Nephron progenitor cell (in vitro differentiated cells): ENCODE measurements around the gene COG2.

Experiments used
- DNase-seq: peaks from one replicate; pipeline ENCODE4 v3.0.0; 2021
- H3K27ac Mint-ChIP-seq: 2 replicates; pipeline ENCODE4 v1.8.0; 2021; ENCODE audit warnings: mild to moderate bottlenecking, moderate library complexity, mixed read lengths
- H3K27me3 Mint-ChIP-seq: 2 replicates; pipeline ENCODE4 v1.8.0; 2021; ENCODE audit warnings: mild to moderate bottlenecking, low read depth, mixed read lengths; ENCODE audit not compliant: poor library complexity
- H3K36me3 Mint-ChIP-seq: 2 replicates; pipeline ENCODE4 v1.8.0; 2021; ENCODE audit warnings: low read depth, mixed read lengths
- H3K4me1 Mint-ChIP-seq: 2 replicates; pipeline ENCODE4 v1.8.0; 2021; ENCODE audit warnings: mixed read lengths
- H3K4me3 Mint-ChIP-seq: 2 replicates; pipeline ENCODE4 v1.8.0; 2021; ENCODE audit warnings: mild to moderate bottlenecking, moderate library complexity, mixed read lengths
- H3K9me3 Mint-ChIP-seq: 2 replicates; pipeline ENCODE4 v1.8.0; 2021; ENCODE audit warnings: mild to moderate bottlenecking, moderate library complexity, mixed read lengths
- CTCF ChIP-seq: fragments of 200-600 bp; sonication (generic); IDR thresholded peaks from 2 replicates; pipeline ENCODE4 v1.5.0; 2021; ENCODE audit warnings: antibody characterized with exemption

COG2 gene

GRCh38 chr1:230706020-230706699 is 63.9 kb downstream of the COG2 start:
- Mint-ChIP-seq H3K27ac (no peak overlapping the region), H3K4me1 (peaks cover 53% of the 10 kb centered on the region), H3K4me3 (no peak overlapping the region), H3K36me3 (no peaks in the 10 kb centered on the region), H3K27me3 (peaks cover 9% of the 10 kb centered on the region), H3K9me3 (no peaks in the 10 kb centered on the region)
- DNase-seq: no peak
- TF ChIP-seq CTCF: no peak

- TF ChIP-seq CTCF: no peak
- no peaks in the 10 kb centered on the region for H3K9me3 Mint-ChIP-seq
- peaks cover 43% of the 10 kb centered on the region for H3K4me1 Mint-ChIP-seq
- H3K4me3 Mint-ChIP-seq: no peak overlapping the region
- no peak overlapping the region for H3K27ac Mint-ChIP-seq
- no peaks in the 10 kb centered on the region for H3K36me3 Mint-ChIP-seq
- DNase-seq: no peak
- H3K27me3 Mint-ChIP-seq: peaks cover 8% of the 10 kb centered on the region
Measured at GRCh38 chr1:230706887-230707731, 64.8 kb downstream of the COG2 start.

- DNase-seq: no peak
- Mint-ChIP-seq H3K4me1 (peaks cover 39% of the 10 kb centered on the region), H3K36me3 (no peaks in the 10 kb centered on the region), H3K27me3 (peaks cover 6% of the 10 kb centered on the region), H3K9me3 (no peaks in the 10 kb centered on the region), H3K27ac (peak overlapping the region; percentile 49), H3K4me3 (no peak overlapping the region)
- TF ChIP-seq CTCF: no peak
Measured at GRCh38 chr1:230707732-230708630, 65.7 kb downstream of the COG2 start.

- Mint-ChIP-seq H3K4me1 (peaks cover 38% of the 10 kb centered on the region), H3K27ac (peak overlapping the region; percentile 49), H3K4me3 (no peak overlapping the region), H3K36me3 (no peaks in the 10 kb centered on the region), H3K9me3 (no peaks in the 10 kb centered on the region), H3K27me3 (peaks cover 6% of the 10 kb centered on the region)
- no peak for DNase-seq
- no peak for TF ChIP-seq CTCF
Measured at GRCh38 chr1:230708631-230709580, 66.6 kb downstream of the COG2 start.
